Measurements from ENCODE around the gene OR2AT4.
A peak's percentile ranks its signal among the peaks of the same experiment; 100 is the strongest.

Gene OR2AT4

DNA sequence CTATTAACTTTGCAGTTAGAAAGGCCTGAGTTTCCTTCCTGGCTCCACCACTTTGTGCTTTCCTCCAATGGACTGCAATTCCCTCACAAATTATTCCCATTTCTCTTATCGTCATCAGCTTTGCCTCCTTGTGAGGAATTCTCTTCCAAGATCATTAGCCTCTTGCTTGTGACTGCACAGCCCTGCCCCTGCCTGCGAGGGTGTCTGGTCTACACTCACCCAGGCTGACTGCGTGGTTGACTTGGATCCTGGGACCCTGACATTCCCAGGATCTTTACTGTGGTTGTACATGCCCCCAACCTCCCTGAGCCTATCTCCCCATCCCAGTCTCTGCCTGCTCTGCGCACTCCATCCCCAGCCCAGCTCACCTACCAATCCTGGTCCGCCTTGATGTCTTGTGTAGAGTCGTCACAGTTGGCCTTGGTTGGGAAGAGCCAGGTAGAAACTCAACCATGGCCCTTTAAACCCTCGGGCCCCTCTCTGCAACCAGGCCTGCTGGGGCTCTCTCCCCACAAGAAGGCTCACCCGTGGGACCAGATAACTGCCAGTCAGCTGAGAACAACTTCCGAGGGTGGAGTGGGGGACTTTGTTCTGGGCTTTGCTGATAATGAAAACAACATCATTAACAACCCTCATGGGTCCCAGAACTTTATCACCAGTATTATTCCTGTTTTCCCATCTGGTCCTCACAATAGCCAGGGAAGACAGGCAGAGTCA, at the start of gene OR2AT4:
Gene OR2AT4 (minus strand): TSS at position 421 of the 717 bp plus-strand sequence.
- TF ChIP-seq, protein P1, sequence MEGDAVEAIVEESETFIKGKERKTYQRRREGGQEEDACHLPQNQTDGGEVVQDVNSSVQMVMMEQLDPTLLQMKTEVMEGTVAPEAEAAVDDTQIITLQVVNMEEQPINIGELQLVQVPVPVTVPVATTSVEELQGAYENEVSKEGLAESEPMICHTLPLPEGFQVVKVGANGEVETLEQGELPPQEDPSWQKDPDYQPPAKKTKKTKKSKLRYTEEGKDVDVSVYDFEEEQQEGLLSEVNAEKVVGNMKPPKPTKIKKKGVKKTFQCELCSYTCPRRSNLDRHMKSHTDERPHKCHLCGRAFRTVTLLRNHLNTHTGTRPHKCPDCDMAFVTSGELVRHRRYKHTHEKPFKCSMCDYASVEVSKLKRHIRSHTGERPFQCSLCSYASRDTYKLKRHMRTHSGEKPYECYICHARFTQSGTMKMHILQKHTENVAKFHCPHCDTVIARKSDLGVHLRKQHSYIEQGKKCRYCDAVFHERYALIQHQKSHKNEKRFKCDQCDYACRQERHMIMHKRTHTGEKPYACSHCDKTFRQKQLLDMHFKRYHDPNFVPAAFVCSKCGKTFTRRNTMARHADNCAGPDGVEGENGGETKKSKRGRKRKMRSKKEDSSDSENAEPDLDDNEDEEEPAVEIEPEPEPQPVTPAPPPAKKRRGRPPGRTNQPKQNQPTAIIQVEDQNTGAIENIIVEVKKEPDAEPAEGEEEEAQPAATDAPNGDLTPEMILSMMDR (conservative IDR thresholded peaks at IDR 0.05): no peak

DNA sequence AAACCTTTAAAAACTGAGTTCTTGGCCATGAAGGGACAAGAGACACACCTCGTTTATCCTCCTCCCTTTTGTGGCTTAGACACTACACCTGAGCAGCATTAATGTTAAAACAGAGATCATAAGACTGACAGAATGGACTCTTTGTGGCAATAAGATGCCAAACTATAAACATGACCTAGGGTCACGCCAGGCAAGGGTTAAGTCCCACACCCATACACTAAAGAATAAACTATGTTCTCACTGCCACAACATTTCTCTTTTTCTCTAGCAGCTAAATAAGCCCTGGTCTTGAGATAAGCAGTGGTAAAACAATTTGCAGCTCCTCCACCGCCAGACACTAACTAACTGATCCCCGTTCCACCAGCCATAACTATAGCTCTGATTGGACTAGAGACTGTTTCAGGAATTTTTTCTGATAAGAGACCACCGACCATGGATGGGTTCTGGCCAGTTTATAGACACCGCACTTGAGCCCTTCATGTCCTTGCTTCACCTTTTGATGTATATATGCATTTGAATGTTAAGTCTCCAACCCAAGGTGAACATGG, 49.4 kb upstream of the OR2AT4 start:
- TF ChIP-seq, protein P1 (conservative IDR thresholded peaks at IDR 0.05): no peak
- no peak overlapping the region for H3K27ac ChIP-seq

More for the DNA sequence above, at the start of gene OR2AT4:
- no peak within 1 kb of the TSS for H3K27ac ChIP-seq

DNA sequence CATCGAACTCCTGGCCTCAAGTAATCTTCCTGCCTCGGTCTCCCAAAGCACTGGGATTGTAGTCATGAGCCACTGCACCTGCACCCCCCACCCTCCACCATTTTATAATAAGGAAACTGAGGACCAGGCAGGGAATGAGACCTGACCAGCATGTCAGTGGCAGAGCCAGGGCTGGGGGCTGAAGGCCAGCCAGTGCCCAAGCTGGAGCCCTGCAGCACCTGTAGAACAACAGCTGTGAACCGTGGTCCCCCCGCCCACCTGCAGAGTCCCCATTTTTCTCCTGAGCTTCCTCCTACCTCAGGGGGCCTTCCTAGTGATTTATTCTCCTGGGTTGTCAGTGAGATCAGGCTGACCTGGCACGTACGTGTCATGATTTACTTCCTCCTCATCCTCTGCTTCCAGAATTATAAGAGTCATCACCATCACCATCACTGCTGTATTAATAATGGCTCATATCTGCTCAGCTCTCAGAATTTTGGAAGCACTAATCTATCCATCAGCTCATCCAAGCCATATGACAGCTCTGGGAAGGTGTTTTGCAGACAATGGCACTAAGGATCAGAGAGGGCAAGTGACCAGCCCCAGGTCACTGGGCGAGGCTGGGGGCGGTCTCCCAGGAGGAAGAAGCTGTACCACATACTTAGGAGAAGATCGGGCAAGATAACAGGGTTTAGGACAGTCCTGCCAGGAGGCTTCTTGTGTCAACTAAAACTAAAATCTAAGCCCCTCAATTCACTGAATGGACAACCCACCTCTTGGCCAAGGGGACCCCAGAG, 48.7 kb upstream of the OR2AT4 start:
- TF ChIP-seq, protein P1 (conservative IDR thresholded peaks at IDR 0.05): no peak
- no peak overlapping the region for H3K27ac ChIP-seq

DNA sequence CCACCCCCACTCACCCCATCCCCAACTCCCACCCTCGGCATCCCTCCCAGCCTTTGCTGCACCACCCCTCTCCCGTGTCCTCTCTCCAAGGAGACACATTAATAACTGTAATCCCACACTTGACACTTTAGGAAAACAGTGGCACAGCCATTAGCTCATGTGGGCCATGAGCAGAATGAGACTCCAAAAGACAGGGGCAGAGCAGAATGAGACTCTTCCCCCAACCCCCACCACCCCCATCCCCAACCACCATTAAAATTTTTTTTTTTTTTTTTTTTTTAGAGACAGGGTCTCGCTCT, 48.0 kb upstream of the OR2AT4 start:
- no peak overlapping the region for H3K27ac ChIP-seq
- TF ChIP-seq, protein P1 (conservative IDR thresholded peaks at IDR 0.05): peak; percentile 52

DNA sequence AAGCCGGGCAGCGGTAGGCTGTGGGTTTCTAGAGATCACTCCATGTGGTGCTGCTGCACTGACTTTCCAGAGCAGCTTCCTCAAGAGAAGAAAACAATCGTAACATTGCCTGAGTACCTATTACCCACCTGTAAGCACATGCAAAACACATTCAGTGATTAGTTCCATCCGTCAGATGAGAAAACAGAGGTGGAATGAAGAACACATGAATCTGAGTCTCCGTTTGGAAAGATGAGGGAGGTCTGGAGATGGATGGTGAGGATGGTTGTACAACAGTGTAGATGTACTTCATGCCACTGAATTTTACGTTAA, 46.7 kb upstream of the OR2AT4 start:
- H3K27ac ChIP-seq: no peak overlapping the region

DNA sequence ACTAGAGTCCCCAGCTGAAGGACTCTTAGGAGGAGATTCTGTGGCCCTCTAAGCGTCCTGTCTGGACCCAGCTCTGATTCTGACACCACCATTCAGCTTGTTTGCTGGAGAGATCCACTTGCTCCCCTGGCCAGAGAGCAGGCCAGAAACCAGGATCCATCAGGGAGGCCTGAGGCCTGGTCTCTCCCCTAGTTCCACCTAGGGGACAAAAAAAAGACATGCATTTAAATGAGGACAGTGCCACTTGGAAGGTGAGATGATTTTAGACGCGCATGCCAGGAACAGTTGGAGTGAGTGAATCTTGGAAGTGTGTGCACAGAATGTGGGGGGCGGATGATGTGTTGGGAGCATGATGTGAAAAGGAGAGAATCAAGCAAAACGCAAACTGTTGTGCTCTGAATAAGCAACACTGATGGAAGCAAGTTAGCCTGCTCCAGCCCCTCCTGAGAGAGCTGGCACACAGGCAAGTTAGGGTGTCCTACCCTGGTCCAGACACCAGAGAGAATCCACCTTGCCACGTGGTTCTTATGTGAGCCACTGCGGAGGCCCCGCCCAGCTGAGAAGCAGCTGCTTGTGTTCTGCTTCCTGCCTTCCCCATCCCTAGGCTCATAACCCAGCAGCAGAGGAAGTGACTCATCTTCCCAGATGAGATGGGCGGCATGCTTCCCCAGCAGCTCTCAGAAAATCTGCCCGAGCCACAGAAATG, 46.2 kb upstream of the OR2AT4 start:
- TF ChIP-seq, protein P1 (conservative IDR thresholded peaks at IDR 0.05): no peak
- no peak overlapping the region for H3K27ac ChIP-seq

More for the DNA sequence above, 46.7 kb upstream of the OR2AT4 start:
- TF ChIP-seq, protein P1 (conservative IDR thresholded peaks at IDR 0.05): no peak

DNA sequence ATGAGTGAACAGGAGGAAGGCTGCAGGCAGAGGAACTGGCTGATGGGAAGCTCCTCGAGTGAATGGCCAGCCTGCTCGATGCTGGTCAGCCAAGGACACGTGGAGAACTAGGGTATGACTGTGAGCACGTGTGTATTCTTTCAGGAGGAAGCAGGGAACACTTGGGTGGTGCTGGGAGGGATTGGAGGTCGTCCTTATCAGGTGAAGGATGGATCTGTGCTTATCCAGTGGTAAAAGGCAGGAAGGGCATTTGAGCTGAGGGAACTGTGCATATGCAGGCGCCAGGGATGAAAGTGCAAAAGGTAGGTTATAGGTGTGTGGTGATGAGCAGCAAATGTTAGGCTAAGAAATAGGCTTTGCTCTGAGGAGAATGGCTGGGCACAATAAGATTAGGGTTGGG, 44.5 kb upstream of the OR2AT4 start:
- TF ChIP-seq, protein P1 (conservative IDR thresholded peaks at IDR 0.05): no peak
- no peak overlapping the region for H3K27ac ChIP-seq
